ENCODE data around the gene OR2S2.

DNA sequence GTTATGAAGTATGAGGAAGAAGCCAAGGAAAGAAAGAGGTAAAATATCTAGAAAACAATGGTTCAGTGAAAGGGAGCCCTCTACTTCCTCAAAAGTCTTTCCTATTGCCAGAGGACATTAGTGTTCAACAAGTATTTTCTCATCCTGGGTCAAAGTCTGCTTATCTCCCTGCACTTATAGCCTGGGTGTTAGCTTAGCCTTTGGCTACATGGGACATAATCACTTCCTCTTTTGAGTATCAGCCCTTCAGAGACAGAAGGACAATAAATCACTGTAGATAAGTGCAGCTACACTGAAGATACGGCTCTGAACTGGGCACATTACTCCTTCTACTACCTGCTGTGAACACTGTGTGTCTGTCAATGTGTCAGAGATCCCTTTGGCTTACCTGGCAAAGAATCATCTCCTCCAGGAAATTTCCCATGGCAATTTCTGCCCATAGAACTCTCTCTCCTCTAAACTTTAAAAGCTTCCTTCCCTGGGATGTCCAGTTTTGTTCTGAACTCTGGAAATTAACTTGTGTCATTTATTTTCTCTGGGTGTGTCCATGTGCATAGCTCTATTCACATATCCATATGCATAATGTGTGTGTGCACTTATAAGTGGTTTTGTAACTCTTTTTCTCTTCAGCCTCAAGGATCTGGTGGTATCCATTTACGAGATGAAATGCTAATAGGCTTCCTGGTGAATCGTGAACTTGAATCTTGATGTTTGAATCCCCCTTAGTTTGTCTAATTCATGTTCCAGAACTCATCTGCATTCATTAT is 48.8 kb upstream of the OR2S2 start:
- TF ChIP-seq, protein P1, sequence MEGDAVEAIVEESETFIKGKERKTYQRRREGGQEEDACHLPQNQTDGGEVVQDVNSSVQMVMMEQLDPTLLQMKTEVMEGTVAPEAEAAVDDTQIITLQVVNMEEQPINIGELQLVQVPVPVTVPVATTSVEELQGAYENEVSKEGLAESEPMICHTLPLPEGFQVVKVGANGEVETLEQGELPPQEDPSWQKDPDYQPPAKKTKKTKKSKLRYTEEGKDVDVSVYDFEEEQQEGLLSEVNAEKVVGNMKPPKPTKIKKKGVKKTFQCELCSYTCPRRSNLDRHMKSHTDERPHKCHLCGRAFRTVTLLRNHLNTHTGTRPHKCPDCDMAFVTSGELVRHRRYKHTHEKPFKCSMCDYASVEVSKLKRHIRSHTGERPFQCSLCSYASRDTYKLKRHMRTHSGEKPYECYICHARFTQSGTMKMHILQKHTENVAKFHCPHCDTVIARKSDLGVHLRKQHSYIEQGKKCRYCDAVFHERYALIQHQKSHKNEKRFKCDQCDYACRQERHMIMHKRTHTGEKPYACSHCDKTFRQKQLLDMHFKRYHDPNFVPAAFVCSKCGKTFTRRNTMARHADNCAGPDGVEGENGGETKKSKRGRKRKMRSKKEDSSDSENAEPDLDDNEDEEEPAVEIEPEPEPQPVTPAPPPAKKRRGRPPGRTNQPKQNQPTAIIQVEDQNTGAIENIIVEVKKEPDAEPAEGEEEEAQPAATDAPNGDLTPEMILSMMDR (IDR thresholded peaks at IDR 0.05) = no peak
- TF ChIP-seq POLR2AphosphoS5 (IDR thresholded peaks at IDR 0.05; ENCODE audit: low read depth, low read length) = no peak
- TF ChIP-seq, protein P2, sequence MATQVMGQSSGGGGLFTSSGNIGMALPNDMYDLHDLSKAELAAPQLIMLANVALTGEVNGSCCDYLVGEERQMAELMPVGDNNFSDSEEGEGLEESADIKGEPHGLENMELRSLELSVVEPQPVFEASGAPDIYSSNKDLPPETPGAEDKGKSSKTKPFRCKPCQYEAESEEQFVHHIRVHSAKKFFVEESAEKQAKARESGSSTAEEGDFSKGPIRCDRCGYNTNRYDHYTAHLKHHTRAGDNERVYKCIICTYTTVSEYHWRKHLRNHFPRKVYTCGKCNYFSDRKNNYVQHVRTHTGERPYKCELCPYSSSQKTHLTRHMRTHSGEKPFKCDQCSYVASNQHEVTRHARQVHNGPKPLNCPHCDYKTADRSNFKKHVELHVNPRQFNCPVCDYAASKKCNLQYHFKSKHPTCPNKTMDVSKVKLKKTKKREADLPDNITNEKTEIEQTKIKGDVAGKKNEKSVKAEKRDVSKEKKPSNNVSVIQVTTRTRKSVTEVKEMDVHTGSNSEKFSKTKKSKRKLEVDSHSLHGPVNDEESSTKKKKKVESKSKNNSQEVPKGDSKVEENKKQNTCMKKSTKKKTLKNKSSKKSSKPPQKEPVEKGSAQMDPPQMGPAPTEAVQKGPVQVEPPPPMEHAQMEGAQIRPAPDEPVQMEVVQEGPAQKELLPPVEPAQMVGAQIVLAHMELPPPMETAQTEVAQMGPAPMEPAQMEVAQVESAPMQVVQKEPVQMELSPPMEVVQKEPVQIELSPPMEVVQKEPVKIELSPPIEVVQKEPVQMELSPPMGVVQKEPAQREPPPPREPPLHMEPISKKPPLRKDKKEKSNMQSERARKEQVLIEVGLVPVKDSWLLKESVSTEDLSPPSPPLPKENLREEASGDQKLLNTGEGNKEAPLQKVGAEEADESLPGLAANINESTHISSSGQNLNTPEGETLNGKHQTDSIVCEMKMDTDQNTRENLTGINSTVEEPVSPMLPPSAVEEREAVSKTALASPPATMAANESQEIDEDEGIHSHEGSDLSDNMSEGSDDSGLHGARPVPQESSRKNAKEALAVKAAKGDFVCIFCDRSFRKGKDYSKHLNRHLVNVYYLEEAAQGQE (IDR thresholded peaks at IDR 0.05; ENCODE audit: insufficient read depth in 1 of 2, low read depth in 2 of 2, low read length in 1 of 2) = no peak
- TF ChIP-seq SIN3A (IDR thresholded peaks at IDR 0.05; ENCODE audit: borderline replicate concordance, insufficient read depth, low read depth, low read length) = no peak
